ENCODE results near the gene CTNS.

Gene CTNS

GRCh38 chr17:3668279-3669084 lies 31.9 kb downstream of the CTNS start, which contains the start of the genes EMC6 and TAX1BP3 (continued):
- TF ChIP-seq ZNF658 (tag by site-specific recombination; IDR thresholded peaks at IDR 0.05) (no peak), FEZF1 (tag by site-specific recombination; IDR thresholded peaks at IDR 0.05) (no peak), ZIC2 (tag by site-specific recombination; IDR thresholded peaks at IDR 0.05) (no peak), ZFHX2 (tag by site-specific recombination; conservative IDR thresholded peaks at IDR 0.05) (no peak; the same call in 1 of the 2 replicates), KLF8 (tag by site-specific recombination; IDR thresholded peaks at IDR 0.05) (peak; percentile 32; the same call in 1 of the 2 replicates), ZNF23 (tag by site-specific recombination; IDR thresholded peaks at IDR 0.05; ENCODE audit: borderline replicate concordance) (no peak), ZNF133 (tag by site-specific recombination; IDR thresholded peaks at IDR 0.05) (no peak), ZNF146 (tag by site-specific recombination; IDR thresholded peaks at IDR 0.05) (no peak), SCRT1 (tag by site-specific recombination; IDR thresholded peaks at IDR 0.05; ENCODE audit: borderline replicate concordance) (no peak), ZNF169 (tag by site-specific recombination; IDR thresholded peaks at IDR 0.05) (no peak), ZNF585B (tag by site-specific recombination; IDR thresholded peaks at IDR 0.05) (no peak), ZNF777 (tag by site-specific recombination; IDR thresholded peaks at IDR 0.05; ENCODE audit: borderline replicate concordance) (peak; percentile 56; the same call in 1 of the 2 replicates), ZNF600 (tag by site-specific recombination; IDR thresholded peaks at IDR 0.05) (peak; percentile 85), ZNF433 (tag by site-specific recombination; IDR thresholded peaks at IDR 0.05; ENCODE audit: low read depth) (no peak), ZNF510 (tag by site-specific recombination; IDR thresholded peaks at IDR 0.05; ENCODE audit: insufficient replicate concordance) (no peak), ZNF704 (tag by site-specific recombination; IDR thresholded peaks at IDR 0.05) (no peak), ZNF266 (tag by site-specific recombination; IDR thresholded peaks at IDR 0.05; ENCODE audit: low read depth) (no peak), ZNF785 (tag by site-specific recombination; IDR thresholded peaks at IDR 0.05) (no peak), ZNF280C (tag by site-specific recombination; IDR thresholded peaks at IDR 0.05) (no peak), GLI4 (tag by site-specific recombination; IDR thresholded peaks at IDR 0.05) (no peak), ZNF2 (tag by site-specific recombination; IDR thresholded peaks at IDR 0.05) (0 out of 2 replicates have a peak, but pooled peaks have one; percentile 73), YY1 (tag by site-specific recombination; IDR thresholded peaks at IDR 0.05) (peak; percentile 93), ZNF391 (tag by site-specific recombination; IDR thresholded peaks at IDR 0.05; ENCODE audit: borderline replicate concordance, low read depth) (peak; percentile 83; the same call in 1 of the 2 replicates), ZNF560 (tag by site-specific recombination; IDR thresholded peaks at IDR 0.05; ENCODE audit: borderline replicate concordance) (no peak), ZNF529 (tag by site-specific recombination; IDR thresholded peaks at IDR 0.05; ENCODE audit: insufficient replicate concordance) (no peak), ZBTB11 (tag by site-specific recombination; conservative IDR thresholded peaks at IDR 0.05; ENCODE audit: low read depth) (peak; percentile 38; the same call in 1 of the 2 replicates), ZNF549 (tag by site-specific recombination; IDR thresholded peaks at IDR 0.05) (no peak), ZNF366 (tag by site-specific recombination; conservative IDR thresholded peaks at IDR 0.05) (no peak), ZNF654 (tag by site-specific recombination; IDR thresholded peaks at IDR 0.05; ENCODE audit: low read depth) (no peak), ZNF701 (tag by site-specific recombination; IDR thresholded peaks at IDR 0.05) (no peak), ZSCAN16 (tag by site-specific recombination; IDR thresholded peaks at IDR 0.05) (peak; percentile 84), ZNF768 (tag by site-specific recombination; IDR thresholded peaks at IDR 0.05) (no peak), OVOL3 (tag by site-specific recombination; IDR thresholded peaks at IDR 0.05) (no peak), OSR2 (tag by site-specific recombination; IDR thresholded peaks at IDR 0.05) (no peak), ZFP41 (tag by site-specific recombination; IDR thresholded peaks at IDR 0.05; ENCODE audit: borderline replicate concordance) (no peak)

Data from HEK293 (cell line).